Adrenal gland (tissue), 12 donors: ENCODE measurements around the gene IFNA10. TPM values are rescaled to one million over a fixed set of nuclear protein-coding genes. Genes with fewer than 3 reads are reported as not detected.
"Not testable (repeated sequence)": the region's sequence is repeated elsewhere in the genome, so short reads cannot be mapped to it uniquely, and the experiment has no call there.

Source experiments
- DNase-seq, 7 donors: peaks; one replicate each; pipeline ENCODE4 v3.0.0-alpha.2; 2019 to 2020
- H3K27ac ChIP-seq, 5 donors: fragments of 200-600 bp; sonication (generic) in 4 of 5; 1 replicate in 3 of 5; 2 replicates in 2 of 5; pipeline versions ENCODE4 v1.5.1 to v1.8.0; 2016 to 2020; ENCODE audit warnings: mild to moderate bottlenecking in 1 of 5
- H3K27me3 ChIP-seq: fragments of 200-600 bp; 2 replicates; pipeline ENCODE4 v1.8.0; 2021
- H3K36me3 ChIP-seq, 2 donors: fragments of 200-600 bp; replicated peaks in 1 of 2; 1 replicate in 1 of 2; 2 replicates in 1 of 2; pipeline versions ENCODE4 v1.5.1 to v1.8.0; 2018 to 2022
- H3K4me1 ChIP-seq, 2 donors: fragments of 200-600 bp; replicated peaks in 1 of 2; 1 replicate in 1 of 2; 2 replicates in 1 of 2; pipeline versions ENCODE4 v1.5.1 to v1.8.0; 2018 to 2021
- H3K4me3 ChIP-seq, 4 donors: fragments of 200-600 bp; sonication (generic) in 3 of 4; one replicate each; pipeline ENCODE4 v1.5.1; 2016 to 2018
- H3K9me3 ChIP-seq, 3 donors: fragments of 200-600 bp; sonication (generic) in 1 of 3; replicated peaks in 1 of 3; 1 replicate in 2 of 3; 2 replicates in 1 of 3; pipeline versions ENCODE4 v1.5.1 to v1.8.0; 2016 to 2021
- CTCF ChIP-seq, 6 experiments: fragments of 450-650 bp in 4 of 6; fragments of 200-600 bp in 2 of 6; sonication (generic) in 1 of 6; IDR thresholded peaks; 1 replicate in 5 of 6; 2 replicates in 1 of 6; pipeline versions ENCODE4 v1.5.1 to v1.8.0; 2016 to 2021; ENCODE audit warnings: antibody characterized with exemption in 6 of 6, mild to moderate bottlenecking in 2 of 6, moderate library complexity in 1 of 6
- POLR2A ChIP-seq, 2 donors: fragments of 450-650 bp; IDR thresholded peaks; one replicate each; pipeline ENCODE4 v1.6.1; 2017; ENCODE audit warnings: antibody characterized with exemption in 2 of 2, mild to moderate bottlenecking in 2 of 2, moderate library complexity in 1 of 2
- WGBS, 4 donors: extraction: QIAGEN DNeasy Blood & Tissue Kit in 2 of 4; methylation state at CpG; one replicate each; pipeline versions ENCODE4 v1.1.5 to v1.1.7; 2013 to 2017; 5-methylcytosine and 5-hydroxymethylcytosine counted together
- intact Hi-C, 2 donors: fragments of 100-400 bp; cut with DNase I; formaldehyde crosslinking; loops; one replicate each; pipeline versions ENCODE4 v1.14.1 to v1.15.0; 2022 to 2023
- polyA plus RNA-seq, 3 donors: library from polyadenylated mRNA; stranded (reverse); fragments of 200-250 nt in 2 of 3; fragments of 350-450 nt in 1 of 3; fragmentation: Illumina TruSeq in 1 of 3; extraction: RNeasy Lipid Tissue Mini Kit (QIAGEN cat#74804) in 1 of 3; gene quantifications; one replicate each; pipeline ENCODE4 v1.2.3, GENCODE V29; 2013 to 2014
- total RNA-seq, 9 donors: library from RNA; depleted of rRNA in 4 of 9; stranded (reverse); fragments of >200 nt in 4 of 9; fragments of 120-200 nt in 1 of 9; fragmentation: NEBNext Ultra II Directional in 1 of 9; extraction: Animal tissue kit (Norgen Biotek cat#: 25700) in 1 of 9; gene quantifications; one replicate each; pipeline versions ENCODE4 v1.1.0 to v1.2.4, GENCODE V29; 2013 to 2023
- donor health status: healthy with polysubstance abuse.
- donor health status: Bipolar disorder and iron deficiency.
- donor health status: DM: yes; HTN: yes; CAD: no.
- donor health status: DM: no; HTN: no; CAD: no.
- donor health status: DM: no; HTN: no; CAD: no.
- donor health status: DM: yes; HTN: yes; CAD: no.

IFNA10 gene
- total and polyA plus RNA-seq, 12 donors: not detected

DNA sequence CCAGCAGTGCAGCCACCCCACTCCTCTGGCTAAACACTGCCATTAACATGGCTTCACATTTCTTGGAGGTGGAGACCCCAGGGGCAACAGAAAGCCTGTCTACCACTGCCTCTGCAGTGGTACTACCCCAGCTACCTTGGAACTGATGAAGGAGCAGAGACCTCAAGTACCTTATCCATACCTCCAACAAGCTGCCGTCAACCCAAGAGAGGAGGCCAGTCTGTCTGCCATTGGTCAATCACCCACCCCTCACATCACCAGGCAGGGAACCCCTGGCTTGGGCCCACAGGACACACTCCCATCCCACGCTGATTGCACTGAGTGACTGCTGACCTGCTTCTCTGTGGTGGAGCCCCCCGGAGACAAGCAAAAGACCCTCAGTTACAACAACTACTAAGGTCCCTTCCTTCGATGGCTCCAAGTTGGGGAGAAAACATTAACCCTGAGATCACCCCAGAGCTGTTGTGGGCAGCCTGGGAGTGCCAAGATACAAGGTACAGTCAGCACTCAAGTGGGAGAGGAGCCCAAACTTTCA is 27.3 kb upstream of the IFNA10 start:
- Histone ChIP-seq H3K4me3 (no peak overlapping the region), H3K4me1 (no peaks in the 10 kb centered on the region), H3K27me3 (no peaks in the 10 kb centered on the region), H3K9me3 (no peaks in the 10 kb centered on the region), H3K27ac (no peak overlapping the region), H3K36me3 (no peaks in the 10 kb centered on the region)
- DNase-seq: no peak
- 76 to 84% (median 81%) methylated on average over 2 to 4 of the region's 4 CpGs for WGBS, 4 donors
- TF ChIP-seq POLR2A (IDR thresholded peaks at IDR 0.05): no peak
- intact Hi-C loops: no loop called here

GRCh38 chr9:21233258-21233657 is 26.3 kb upstream of the IFNA10 start:
- H3K9me3 ChIP-seq: no peaks in the 10 kb centered on the region
- H3K27me3 ChIP-seq: no peaks in the 10 kb centered on the region
- H3K4me1 ChIP-seq: no peaks in the 10 kb centered on the region
- DNase-seq: no peak
- H3K36me3 ChIP-seq: no peaks in the 10 kb centered on the region
- intact Hi-C loops: no loop called here
- H3K27ac ChIP-seq: no peak overlapping the region
- WGBS, 4 donors: 80 to 89% (median 81%) methylated on average over 2 of the region's 2 CpGs
- no peak overlapping the region for H3K4me3 ChIP-seq
- TF ChIP-seq POLR2A (IDR thresholded peaks at IDR 0.05) (no peak), CTCF (IDR thresholded peaks at IDR 0.05) (no peak)

DNA sequence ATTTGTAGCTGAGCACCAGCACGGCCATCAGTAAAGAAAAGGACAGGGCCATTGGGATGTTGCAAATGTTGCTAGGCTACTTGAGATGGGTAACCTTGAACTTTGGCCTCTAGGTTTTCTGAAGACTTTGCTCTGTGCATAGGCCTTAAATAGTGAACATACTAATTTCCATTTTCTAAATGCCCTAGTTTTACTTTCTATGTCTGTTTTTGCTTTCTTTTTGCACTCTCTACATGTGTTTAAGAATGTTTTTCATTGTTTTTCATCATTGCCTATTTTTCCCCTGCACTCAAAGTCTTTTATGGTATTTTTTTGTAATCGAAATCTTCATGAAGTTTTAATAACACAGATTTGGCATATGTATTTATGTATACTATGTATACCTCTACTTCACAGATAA is 21.2 kb upstream of the IFNA10 start, which contains the start of gene IFNA17:
Gene IFNA17 (minus strand): TSS at position 101 of the 400 bp plus-strand sequence. CDS start 49 bp downstream, at position 52.
- no peak within 1 kb of the TSS for H3K4me3 ChIP-seq
- WGBS, 4 donors: 71 to 82% (median 73%) methylated on average over 2 of the region's 2 CpGs
- H3K36me3 ChIP-seq: no peaks in the 10 kb centered on the region
- no peaks in the 10 kb centered on the region for H3K9me3 ChIP-seq
- TF ChIP-seq POLR2A (IDR thresholded peaks at IDR 0.05) (no peak), CTCF (IDR thresholded peaks at IDR 0.05) (no peak)
- DNase-seq: no peak
- no peak within 1 kb of the TSS for H3K27ac ChIP-seq
- intact Hi-C loops: no loop called here
- H3K4me1 ChIP-seq: no peaks in the 10 kb centered on the region
- H3K27me3 ChIP-seq: no peaks in the 10 kb centered on the region

DNA sequence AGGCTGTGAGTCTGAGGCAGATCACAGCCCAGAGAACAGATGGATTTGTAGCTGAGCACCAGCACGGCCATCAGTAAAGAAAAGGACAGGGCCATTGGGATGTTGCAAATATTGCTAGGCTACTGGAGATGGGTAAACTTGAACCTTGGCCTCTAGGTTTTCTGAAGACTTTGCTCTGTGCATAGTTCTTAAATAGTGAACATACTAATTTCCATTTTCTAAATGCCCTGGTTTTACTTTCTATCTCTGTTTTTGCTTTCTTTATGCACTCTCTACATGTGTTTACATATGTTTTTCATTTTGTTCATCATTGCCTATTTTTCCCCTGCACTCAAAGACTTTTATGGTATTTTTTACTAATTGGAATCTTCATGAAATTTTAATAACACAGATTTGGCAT is 10.3 kb upstream of the IFNA10 start, which contains the start of gene IFNA16:
Gene IFNA16 (minus strand): TSS at position 101 of the 400 bp plus-strand sequence. CDS start 6 bp downstream, at position 95.
- H3K9me3 ChIP-seq, H3K4me3 ChIP-seq, intact Hi-C loops, H3K27ac ChIP-seq, H3K27me3 ChIP-seq, H3K36me3 ChIP-seq, H3K4me1 ChIP-seq, DNase-seq: not testable (repeated sequence)
- WGBS, 4 donors: 58 to 81% (median 78%) methylated on average over 1 of the region's 1 CpG

- H3K27ac ChIP-seq, H3K9me3 ChIP-seq, H3K27me3 ChIP-seq, intact Hi-C loops, H3K4me1 ChIP-seq, H3K4me3 ChIP-seq, H3K36me3 ChIP-seq, DNase-seq: not testable (repeated sequence)
- peak in 1 of 6 experiments; percentile 22 for TF ChIP-seq CTCF (IDR thresholded peaks at IDR 0.05)
- WGBS, 4 donors: 36 to 42% (median 40%) methylated on average over 4 to 5 of the region's 5 CpGs
These were observed 6.7 kb upstream of the IFNA10 start for GRCh38 chr9:21213411-21214326.

DNA sequence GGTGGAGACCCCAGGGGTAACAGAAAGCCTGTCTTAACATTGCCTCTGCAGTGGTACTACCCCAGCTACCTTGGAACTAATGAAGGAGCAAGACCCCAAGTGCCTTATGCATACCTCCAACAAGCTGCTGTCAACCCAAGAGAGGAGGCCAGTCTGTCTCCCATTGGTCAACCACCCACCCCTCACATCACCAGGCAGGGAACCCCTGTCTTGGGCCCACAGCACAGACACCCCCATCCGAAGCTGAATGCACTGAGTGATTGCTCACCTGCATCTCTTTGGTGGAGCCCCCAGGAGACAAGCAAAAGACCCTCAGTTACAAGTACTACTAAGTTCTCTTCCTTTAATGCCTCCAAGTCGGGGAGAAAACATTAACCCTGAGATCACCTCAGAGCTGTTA is 5.2 kb upstream of the IFNA10 start:
- DNase-seq, H3K4me1 ChIP-seq, H3K9me3 ChIP-seq, H3K27ac ChIP-seq, H3K36me3 ChIP-seq, H3K27me3 ChIP-seq, intact Hi-C loops, H3K4me3 ChIP-seq: not testable (repeated sequence)
- WGBS, 4 donors: 63 to 100% (median 79%) methylated on average over 1 to 2 of the region's 2 CpGs

DNA sequence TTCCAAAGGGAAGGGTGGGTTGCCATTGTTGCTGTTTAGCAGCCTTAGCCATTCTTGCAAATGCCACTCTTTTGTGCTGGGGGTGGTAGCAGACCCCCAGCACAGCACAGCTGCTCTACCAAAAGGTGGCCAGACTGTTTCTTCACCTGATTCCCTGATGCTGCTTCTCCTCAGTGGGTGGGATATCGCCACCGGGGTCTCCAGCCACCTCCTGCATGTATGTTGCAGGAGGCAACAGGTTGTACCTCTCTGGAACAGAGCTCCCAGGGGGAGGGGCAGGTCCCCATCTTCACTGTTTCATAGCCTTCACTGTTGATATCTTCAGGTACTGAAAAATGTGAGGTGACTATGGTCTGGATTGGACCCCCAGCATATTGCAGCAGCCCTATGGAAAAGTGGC is 3.8 kb upstream of the IFNA10 start:
- H3K4me1 ChIP-seq, H3K9me3 ChIP-seq, H3K27me3 ChIP-seq, intact Hi-C loops, DNase-seq, H3K27ac ChIP-seq, H3K4me3 ChIP-seq, H3K36me3 ChIP-seq: not testable (repeated sequence)
- 83 to 96% (median 90%) methylated on average over 2 of the region's 2 CpGs for WGBS, 4 donors
